PFSK-1 (cell line): ENCODE data around the gene ELOVL1.

Experiments
- FOXP2 ChIP-seq: optimal IDR thresholded peaks from 2 replicates; pipeline ENCODE3; 2011; ENCODE audit warnings: borderline replicate concordance, control low read depth, inconsistent platforms; ENCODE audit not compliant: insufficient read depth; ENCODE audit errors: extremely low read length, extremely low read depth
- POLR2AphosphoS5 ChIP-seq: IDR thresholded peaks from 2 replicates; pipeline ENCODE4 v1.6.1; 2012; ENCODE audit warnings: low read depth, mild to moderate bottlenecking, control low read depth, low read length, moderate library complexity
- REST ChIP-seq, 2 experiments: IDR thresholded peaks; 2 replicates each; pipeline versions ENCODE4 v1.6.1 to v1.8.0; 2011 to 2012; ENCODE audit warnings: low read depth in 2 of 2, low read length in 2 of 2, control low read depth in 1 of 2, inconsistent platforms in 1 of 2, mild to moderate bottlenecking in 1 of 2, moderate library complexity in 1 of 2; ENCODE audit not compliant: insufficient read depth in 1 of 2
- SIN3A ChIP-seq: IDR thresholded peaks from 2 replicates; pipeline ENCODE4 v1.6.1; 2012; ENCODE audit warnings: mild to moderate bottlenecking, low read length, moderate library complexity, borderline replicate concordance; ENCODE audit not compliant: insufficient read depth
- TAF1 ChIP-seq: IDR thresholded peaks from 2 replicates; pipeline ENCODE4 v1.6.1; 2012; ENCODE audit warnings: low read length, control low read depth, borderline replicate concordance; ENCODE audit not compliant: insufficient read depth

GRCh38 chr1:43354471-43354870 is 13.3 kb downstream of the ELOVL1 start:
- no peak for TF ChIP-seq SIN3A
- no peak for TF ChIP-seq POLR2AphosphoS5
- TF ChIP-seq TAF1 = no peak
- no peak for TF ChIP-seq REST (IDR thresholded peaks at IDR 0.05; ENCODE audit: insufficient read depth in 1 of 2, low read depth in 2 of 2, low read length in 2 of 2)
- TF ChIP-seq FOXP2 = no peak
